Measurements from ENCODE around the gene ARHGAP36.
A peak's percentile ranks its signal among the peaks of the same experiment; 100 is the strongest.

The ARHGAP36 gene, protein sequence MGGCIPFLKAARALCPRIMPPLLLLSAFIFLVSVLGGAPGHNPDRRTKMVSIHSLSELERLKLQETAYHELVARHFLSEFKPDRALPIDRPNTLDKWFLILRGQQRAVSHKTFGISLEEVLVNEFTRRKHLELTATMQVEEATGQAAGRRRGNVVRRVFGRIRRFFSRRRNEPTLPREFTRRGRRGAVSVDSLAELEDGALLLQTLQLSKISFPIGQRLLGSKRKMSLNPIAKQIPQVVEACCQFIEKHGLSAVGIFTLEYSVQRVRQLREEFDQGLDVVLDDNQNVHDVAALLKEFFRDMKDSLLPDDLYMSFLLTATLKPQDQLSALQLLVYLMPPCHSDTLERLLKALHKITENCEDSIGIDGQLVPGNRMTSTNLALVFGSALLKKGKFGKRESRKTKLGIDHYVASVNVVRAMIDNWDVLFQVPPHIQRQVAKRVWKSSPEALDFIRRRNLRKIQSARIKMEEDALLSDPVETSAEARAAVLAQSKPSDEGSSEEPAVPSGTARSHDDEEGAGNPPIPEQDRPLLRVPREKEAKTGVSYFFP
- 0 to 1.1 (median 0) reads per million in 17 experiments for total RNA-seq

DNA sequence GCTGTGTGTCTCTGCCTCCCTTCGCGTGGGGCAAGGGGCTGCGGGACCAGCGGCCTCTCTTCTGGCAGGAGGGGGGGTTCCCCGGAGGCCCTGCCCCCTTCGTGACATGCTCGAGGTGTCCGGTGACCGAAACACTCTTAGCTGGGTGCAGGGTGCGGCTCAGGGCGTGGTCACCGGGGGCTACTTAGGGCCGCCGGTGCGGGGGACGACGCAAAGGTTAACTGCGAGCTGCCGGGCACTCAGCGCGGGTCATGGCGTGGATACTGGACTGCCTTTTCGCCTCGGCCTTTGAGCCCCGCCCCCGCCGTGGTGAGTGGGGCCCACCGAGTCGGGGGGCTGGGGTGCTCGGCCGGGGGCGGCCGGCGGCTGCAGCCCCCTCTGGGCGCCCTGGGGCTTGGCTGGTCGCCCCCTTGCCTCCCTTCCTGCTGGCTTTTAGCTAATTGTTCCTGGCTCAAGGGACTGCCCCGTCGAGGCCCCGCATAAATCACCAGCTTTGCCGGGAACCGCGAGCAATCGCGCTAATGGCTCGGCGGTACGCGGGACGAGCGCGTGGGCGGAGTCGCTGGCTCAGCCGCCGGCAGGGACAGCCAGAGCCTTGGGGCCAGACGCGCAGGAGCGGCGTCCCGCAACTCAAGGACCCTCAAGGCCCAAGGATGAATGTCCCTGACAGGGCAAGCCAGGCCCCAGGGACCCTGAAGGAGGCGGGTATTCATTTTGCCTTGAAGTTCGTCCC is at the start of gene ARHGAP36:
TSS of gene ARHGAP36 (plus strand) at position 211 of the 733 bp plus-strand sequence. CDS start 23,320 bp downstream, outside the sequence.
- DNase-seq: no peak

DNA sequence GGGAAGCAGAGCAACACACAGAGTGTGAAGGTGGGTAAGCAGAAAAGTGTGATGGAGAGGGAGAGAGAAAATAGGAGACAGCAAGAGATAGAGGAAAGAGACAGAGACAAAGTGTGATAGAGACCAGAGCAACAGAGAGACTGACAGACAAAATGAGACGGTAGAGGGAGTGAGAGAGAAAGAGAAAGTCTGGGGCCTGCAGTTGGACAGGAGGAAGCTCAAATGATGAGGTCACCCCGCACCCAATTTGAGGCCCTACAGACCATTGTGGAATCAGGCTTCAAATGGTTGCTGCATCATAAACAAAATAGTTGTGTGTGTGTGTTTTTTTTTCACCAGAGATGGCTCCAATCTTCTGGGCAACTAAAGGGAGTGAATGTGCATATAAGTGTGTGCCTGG is 48.0 kb upstream of the ARHGAP36 start:
- DNase-seq: no peak

DNA sequence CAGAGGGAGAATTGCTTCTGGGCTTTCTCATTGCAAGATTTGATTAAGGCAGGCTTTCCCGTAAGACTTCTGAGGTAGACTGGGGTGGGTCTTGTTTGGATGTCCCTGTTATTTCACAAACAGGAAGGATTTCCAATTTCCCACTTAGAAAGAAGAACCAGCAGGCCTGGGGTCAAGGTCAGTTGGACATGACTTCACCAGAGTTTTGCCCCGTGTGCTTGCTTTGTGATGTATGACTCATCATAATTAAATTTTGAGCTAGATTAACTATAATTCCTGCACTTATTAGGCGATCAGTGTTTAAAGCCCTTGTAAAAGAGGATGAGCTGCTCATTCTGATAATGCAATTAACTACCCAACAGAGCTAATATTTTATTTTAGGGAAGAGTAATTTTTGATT is 32.8 kb upstream of the ARHGAP36 start:
- DNase-seq: no peak

DNA sequence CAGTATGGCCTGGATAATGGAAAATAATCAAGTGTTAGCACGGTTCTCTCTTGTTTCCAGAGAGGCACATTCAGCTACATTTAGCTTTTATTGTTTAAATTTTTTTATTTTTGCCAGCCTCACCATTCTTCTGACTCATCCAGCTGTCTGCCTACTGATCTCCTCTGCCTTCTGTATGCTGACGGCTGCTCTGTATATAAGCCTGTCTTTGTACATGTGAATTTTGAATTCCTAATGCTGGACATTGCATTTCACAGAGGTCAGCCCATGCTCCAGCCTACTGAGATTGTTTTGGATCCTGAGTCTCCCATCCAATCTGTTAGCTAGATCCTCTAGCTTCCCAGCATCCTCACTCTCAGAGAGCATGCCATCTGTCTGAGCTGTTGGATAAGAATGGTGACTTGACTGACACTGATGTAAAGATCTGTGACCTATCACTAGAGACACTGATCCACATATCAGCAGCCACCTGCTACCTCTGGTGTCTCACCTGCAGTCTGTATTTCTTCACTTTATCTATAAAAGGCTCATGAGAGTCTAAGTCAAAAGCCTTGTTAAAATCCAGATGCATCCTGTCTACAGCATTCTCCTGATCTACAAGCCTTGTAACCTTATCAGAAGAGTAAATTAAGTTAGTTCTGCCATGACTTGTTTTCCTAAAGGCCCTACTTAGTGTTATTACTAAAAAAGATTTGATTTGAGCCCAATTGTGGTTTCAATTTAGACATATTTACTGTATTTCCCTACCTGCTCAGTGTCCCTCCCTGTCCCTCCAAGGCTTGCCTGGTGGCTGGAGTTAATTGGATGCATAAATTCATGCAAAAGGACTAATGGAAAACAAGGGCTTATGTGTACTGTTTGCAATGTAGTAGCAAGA is 25.6 kb upstream of the ARHGAP36 start:
- no peak for DNase-seq

DNA sequence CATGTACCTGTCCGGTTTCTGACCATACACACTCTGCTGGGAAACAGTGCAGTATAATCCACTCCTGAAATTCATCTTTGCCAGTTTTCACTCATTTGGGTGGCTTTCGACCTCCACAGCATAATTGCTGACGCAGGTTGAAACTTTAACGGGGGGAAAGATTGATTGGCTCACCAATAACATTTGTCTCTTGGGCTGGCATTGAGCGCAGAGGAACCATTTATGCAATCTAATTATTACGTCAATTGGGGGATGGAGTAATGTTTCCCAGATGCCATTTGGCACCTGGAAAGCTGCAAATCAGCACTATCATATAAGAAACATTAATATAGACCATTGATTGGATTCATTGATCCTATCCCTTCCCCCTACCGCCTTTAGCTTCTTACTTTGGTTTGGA is 24.1 kb upstream of the ARHGAP36 start:
- no peak for DNase-seq

DNA sequence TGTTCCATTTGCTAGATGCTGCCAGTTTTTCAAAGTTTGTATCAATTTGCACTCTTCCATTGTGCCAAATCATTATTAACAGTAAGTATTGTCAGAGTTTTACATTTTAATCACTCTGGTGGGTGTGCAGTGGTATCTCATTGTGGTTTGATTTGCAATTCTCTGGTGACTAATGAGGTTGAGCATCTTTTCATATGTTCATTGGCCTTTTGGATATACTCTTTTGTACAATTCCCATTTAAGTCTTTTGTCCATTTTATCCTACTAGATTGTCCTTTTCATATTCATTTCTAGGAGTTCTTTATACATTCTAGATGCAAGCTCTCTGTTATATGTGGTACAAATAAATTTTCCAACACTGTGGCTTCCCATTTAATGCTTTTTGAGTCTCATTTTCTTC is 17.4 kb upstream of the ARHGAP36 start:
- DNase-seq: no peak

DNA sequence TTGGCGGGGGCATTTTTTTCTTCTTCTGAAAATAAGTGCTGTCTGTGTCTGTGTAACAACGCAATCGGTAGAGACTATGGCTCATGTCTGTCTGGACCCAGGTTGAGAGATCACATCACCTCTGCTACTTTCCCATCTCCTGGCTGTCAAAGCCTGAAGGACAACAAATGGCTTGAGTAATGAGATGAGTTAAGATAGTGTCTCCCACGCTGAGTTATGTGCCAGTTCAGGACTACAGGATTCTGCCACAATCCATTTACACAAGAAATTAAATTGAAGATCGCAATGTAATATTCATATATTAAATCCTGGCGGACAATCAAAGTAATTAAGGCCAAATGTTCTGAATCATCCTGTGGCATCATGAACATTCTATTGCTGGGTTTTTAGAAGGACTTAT is 16.5 kb upstream of the ARHGAP36 start:
- no peak for DNase-seq

DNA sequence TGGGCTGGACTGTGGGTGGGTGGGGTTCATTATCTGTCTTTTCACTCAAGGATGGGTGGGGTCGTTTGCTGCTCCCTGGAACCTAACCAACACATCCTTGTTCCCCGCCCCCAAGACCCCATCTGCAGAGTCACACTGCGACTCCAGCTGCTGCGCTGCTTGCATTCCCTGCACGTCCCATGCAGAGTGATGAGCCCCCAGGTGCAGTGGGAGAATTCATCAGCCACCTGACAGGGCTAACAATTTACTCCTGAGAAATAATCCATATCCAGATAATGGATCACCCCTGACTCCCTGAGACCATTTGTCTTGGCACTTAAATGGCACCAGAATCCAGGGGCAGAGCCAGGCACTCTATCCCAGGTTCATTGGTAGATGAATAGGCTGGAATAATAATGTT is 12.4 kb upstream of the ARHGAP36 start:
- no peak for DNase-seq

DNA sequence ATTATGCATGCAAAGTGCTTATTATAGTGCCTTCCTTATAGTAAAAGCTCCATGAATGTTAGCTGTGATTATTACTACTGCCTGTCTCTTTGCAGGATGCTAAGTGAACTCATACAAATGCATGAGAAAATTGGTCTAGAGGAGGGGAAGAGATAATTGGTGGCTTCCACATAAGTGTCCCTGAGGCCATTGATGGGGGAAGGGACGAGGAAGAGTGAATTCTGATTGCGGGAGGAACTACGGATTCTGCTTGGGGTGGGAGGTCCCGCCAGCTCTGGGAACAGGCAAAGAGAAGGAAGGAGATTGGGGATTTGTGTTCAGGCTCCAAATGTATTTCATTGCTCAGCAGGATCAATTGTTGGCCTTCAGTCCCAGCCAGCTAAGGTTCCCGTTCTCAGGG is 11.6 kb upstream of the ARHGAP36 start:
- no peak for DNase-seq

DNA sequence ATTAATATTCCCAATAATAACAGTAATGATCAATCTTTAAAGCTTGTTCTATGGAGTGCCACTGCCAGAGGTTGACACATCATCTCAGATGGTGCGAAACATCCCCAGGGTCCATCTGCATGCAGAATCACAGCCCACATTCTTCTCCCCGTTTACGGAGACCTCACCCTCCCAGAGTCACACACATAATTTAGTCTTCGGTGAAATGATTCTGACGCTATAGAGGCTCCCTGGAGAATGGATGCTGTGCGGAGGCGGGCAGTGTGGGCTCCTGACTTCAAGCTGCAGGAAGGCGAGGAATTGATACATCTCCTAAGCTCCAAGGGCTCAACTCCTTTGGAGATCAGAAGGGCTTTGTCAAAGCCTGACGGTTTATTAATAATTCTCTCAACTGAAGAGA is 11.0 kb upstream of the ARHGAP36 start:
- no peak for DNase-seq

DNA sequence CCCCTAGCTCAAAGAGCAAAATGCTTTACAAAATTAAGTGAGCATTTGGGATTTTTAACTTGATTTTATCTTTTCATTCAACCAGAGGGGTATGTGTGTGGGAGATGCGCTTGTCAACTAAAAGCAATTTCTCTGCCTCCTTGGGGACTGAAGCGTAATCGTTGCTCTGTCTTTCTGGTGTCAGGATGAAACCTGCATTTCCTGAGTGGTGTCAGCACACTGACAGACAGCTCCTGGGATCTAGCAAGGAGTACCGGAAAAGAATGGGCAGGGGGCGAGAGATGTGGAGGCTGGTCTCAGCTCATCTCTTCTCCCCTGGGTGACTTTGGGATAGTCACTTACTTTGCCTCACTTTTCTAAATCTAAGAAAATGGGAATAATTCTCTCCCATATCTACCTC is 5.1 kb upstream of the ARHGAP36 start:
- DNase-seq: no peak

DNA sequence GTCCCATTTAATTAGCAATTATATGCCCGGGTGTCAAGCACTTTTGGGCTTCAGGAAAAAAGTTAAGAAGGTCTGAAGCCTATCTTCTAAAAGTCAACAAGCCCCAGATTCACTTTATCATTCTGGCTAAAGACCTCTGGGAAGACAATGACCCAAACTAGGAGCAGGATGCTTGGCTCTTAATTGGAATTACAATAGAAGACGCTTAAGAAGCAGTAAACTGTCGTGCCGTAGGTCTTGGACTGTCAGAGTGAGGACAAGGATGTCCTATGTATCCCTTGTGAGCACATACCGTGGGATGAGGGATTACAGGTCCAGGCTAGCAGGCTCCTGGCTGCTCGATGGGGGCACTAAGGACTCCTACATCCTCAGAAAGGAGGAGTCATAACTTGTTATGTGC is 3.2 kb upstream of the ARHGAP36 start:
- DNase-seq: no peak

DNA sequence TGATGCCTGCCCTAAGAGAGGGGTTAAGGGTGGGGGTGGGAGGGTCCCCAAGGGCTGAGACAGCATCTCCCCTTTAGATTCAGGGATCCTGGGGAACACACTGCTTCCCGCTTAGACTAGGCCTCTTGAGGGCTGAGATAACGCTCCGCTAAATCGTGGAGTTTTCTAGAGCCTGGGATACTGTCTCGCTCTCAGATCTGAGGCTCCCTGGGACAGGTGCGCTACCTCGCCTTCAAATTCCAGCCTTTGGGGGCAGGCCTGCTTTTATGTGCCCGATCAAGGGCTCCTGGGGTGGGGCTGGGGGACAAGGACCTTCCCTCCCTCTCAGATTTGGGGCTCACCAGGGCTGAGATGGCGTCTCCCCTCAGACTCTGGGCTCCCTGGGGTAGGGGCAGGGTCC is 440 bp upstream of the ARHGAP36 start:
- no peak for DNase-seq

DNA sequence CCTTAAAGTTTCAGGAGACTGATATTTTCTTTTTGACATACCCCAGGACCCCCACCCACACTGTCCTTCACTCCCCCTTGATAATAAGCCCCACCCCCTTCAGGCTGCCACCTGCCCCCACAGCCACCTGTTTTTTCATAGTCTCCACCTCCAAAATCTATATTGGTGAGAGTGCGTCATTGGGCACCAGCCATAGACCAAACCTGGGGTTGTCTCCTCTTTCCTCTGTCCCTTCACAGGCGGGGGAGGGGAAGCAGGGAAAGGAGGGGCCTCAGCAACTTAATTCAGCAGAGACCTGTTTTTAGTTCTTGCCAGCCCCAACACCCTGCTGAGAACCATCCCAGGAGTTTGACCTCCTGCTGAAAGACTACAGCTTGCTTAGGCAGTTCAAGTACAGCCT is 1.1 kb downstream of the ARHGAP36 start:
- DNase-seq: no peak

DNA sequence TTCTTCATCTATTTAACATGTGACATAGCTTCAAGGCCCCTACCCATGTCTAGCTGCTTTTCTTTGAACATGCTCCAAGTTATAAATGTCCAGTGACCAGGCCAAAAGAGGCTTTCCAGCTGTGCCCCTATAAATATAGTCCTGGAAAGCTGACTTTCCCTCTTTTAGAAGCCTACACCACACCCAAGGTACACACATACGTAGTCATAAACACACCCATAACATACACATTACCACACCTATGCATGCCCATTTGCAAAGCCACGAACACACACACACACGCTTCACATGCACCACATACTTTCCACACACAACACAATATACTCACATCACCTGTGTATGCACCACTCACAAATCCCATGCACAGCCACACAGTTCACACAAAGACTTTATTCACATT is 2.0 kb downstream of the ARHGAP36 start:
- DNase-seq: no peak

DNA sequence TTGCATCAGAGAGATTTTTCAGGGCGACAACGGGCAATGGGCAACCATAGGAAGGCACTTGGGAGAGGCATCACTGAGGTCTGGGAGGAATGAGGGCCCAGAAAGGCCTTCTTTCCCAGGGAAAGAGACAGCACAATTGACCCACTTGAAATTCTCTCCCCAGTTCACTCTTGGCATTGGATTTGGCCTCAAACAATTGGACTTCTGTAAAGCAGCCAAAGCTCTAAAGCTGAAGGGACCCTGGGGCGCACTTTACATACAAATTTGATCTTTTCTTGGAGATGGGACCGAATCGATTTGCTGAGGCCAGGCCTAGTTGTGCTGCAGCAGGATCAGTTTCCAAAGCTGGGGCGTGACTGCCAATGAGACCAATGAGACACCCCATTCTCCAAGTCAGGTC is 3.2 kb downstream of the ARHGAP36 start:
- DNase-seq: no peak

DNA sequence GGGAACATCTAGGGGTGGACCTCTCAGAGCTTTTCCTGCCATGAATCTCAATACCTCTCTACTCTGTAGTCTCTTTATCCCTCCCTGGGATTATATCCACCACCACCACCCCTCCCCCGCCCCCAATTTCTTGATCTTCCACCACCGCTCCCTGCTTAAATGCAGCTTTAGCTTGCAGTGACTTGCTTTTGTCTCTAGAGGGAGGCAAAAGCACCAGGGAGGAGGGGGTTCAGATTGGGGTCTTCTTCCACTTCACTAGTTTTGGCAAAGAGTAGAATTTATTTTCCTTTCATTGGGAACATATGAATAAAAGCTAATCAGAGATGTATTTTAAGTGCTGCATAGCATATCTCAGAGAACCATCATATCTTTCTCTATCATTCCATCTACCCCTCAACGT is 5.5 kb downstream of the ARHGAP36 start:
- DNase-seq: no peak

DNA sequence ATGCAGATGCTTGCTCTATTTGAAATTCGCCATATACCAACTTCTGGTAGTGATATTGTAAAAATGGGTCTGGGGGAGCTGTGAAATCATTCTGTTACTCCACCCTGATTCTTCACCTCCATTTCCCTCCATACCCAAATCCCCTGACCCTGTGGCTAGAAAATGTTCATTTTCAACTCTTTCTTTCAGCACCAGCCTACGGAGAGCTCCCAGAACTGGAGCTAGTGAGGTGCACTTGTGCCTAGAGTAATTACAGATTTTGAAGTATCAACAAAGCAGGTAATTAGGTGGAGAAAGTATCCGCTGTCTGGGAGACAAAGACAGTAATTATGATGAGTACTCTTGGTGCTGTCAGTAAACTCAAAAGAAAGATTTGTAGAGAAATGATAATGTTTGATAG is 8.1 kb downstream of the ARHGAP36 start:
- no peak for DNase-seq

DNA sequence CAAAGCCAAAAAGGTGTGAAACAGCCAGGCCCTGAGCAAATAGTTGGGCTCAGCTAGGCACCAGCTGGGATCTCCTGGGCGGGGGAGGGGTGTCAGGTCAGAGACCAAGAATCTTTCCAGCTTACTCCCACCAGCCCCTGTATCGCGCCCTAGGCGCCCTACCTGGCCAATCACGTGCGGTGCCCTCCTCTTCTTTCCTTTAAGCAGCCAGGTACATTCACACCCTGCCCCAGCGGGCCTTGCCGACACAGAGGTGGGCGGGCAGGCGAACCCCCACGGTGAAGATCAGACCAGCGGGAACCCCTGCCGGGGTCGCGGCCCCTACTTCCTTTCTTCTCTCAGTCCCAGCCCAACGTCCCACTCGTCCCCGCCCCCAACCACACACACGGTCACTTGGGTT is 9.1 kb downstream of the ARHGAP36 start:
- no peak for DNase-seq

DNA sequence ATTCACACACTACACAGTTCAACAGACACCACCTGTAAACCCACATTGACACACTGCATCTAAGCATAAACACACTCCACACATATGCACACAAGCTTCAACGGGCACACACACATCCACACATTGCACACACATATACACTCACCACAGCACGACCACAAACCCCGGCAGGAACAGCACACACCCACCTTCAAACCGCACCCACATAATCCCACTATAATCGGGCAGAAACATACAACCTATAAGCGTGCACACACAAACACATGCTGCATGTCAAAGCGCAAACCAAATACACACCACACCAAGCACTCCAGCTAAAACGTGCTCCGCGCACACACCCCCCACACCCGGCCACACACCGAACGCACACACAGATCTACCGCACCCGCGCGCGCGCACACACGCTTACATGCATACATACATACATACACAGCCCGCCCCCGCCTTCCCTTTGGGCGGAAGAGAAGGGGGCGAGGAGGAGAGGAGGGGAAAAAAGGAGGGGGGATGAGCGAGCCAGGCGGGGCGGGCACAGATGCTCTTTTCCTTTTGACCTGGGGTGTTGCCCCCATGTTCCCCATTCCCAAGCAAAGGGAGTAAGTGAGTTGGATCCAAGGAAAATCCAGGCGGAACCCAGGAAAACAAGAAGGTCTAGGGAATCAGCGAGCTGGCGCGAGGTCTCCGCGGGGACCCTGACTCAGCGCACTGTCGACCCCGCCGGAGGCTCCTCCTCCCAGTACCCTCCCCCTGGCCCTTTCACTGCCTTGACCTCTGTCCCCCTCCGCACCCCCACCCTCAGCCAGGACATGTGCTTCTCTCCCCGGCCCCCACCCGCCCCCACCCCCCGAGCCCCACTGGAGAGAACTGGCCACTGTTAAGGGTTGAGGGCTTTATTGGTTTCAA is 9.9 kb downstream of the ARHGAP36 start:
- no peak for DNase-seq

DNA sequence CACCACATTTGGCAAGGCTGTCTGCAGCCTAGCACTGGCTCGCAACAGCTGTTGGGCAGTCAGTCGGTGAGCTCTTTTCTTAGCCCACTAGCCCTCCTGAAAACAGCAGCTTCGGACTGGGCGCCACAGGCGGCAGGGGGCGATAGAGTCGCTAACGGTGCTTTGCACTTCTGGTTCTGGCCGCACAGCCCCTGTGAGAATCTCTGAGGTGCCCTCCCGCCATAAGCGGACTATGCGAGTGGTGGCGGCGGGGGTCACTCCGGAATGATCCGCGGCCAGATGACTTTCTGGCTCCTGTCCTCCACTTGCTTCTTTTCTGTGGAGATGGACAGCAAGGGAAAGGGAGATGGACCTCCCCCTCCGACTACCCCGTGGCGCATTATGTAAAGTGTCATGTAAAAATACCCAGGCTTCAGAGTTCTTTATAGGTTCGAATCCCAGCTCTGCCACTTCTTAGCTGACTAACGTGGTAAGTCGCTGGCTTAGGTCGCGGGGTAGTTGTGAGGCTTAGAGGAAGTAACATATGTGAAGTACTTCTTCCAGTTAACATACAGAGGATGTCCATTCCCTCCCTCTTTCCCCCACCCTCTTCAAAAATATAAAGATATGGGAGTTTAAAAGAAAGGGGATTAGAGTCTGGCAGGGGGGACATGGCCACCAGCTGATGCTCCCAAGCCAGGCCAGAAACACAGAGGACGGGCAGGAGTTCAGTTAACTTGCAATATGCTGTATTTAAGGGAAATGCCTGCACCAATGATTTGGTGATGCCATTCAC is 11.0 kb downstream of the ARHGAP36 start:
- peak in 3 of 4 experiments; percentile 0 to 33 (median 6) for DNase-seq

Data from suppressor macrophage (primary cell).